HG02970 (cell line): ENCODE results near the gene OMD.
"Not testable (repeated sequence)": the region's sequence is repeated elsewhere in the genome, so short reads cannot be mapped to it uniquely, and the experiment has no call there.

Experiments
- ATAC-seq: cut with Tn5 transposase; IDR thresholded peaks from one replicate; pipeline ENCODE4 v1.9.1; 2021; ENCODE audit warnings: mild to moderate bottlenecking, moderate library complexity, moderate number of reproducible peaks; ENCODE audit not compliant: unreplicated experiment, low FRiP score

The OMD gene

DNA sequence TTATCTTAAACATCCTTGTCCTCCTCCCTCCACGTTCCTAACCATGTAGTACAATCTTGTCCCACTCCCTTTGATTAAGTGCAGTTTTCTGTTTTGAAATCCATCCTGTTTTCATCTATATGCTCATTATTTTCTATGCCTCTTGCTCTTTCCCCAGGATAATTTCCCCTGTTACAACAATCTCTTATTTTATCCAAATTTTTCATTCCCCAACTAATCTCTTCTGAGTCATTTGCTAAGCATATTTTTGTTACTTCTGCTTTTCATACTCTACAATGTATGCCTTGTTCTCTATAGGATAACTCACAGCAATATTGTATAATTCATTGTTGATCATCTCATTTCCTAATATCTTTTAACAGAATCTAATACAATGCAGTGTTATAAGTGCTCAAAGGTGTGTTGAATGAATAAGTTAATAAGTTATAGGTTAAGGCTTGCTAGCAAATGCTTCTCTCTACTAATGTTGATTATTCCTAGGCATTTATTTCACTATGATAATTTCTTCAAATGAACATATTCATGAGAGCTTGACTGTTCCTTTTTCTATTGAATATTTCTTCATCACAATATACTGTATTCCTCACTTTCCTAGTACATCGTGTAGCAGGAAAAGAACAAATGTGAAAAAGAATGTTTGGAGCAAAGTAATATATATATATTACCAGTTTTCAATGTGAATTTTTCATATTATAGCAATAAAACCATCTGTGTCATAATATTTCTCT, 1.5 kb downstream of the OMD start:
- ATAC-seq = no peak

DNA sequence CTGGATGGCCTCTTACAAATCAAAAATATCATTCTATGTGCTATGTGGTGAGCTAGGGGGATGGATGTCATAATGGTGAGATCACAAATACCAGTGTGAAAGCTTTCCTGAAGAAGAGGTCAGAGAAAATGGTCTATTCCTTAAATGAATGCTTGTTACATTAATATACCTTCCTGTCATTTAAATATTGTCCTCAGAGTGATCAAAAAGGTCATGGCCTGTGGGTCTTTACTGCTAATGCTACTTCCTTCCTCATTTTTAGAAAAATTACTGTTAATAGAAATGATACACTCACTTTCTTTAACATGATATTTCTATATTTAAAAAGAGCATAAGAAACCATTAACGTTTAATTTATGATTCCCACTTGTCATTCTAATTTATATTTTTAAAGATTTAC, 9.7 kb downstream of the OMD start:
- no peak for ATAC-seq

DNA sequence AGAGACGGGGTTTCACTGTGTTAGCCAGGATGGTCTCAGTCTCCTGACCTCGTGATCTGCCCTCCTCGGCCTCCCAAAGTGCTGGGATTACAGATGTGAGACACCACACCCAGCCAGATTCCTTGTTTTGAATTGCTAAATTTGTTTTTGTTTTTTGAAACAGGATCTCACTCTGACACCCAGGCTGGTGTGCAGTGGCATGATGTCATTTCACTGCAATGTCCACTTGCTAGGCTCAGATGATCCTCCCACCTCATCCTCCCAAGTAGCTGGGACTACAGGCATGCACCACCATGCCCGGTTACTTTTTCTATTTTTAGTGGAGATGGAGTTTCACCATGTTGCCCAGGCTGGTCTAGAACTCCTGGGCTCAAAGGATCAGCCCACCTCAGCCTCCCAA, 13.1 kb downstream of the OMD start:
- ATAC-seq = not testable (repeated sequence)

DNA sequence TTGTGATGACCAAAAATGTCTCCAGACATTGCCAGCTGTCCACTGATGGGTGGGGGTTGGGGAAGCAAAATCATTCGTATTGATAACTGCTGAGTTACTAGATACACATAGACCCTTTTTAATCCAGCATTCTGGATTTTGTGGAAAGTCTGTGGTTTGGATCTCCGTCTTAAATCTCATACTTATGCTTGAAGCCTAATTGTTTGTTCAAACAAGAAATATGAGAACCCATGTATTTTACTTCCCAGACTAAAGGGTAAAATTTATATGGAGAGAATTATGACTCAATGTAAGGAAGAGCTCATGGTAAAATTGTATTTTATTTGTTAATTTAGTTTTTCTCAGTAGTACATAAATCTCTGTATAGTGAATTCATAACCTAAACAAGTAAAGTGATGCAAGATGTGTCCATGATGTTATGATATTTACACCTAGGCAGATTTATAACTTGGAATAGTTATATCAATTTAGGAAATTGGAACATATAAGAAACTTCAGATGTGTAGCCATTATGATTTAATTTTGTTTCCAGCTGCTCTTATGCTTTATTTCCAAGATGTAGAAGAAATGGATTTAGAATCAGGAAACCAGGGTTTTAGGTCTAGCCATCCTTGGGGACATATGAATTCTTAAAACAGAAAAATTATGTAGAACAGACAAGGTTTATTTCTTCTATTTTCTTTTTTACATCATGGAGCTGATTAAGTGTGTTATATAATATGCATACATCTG, 15.4 kb downstream of the OMD start:
- no peak for ATAC-seq

DNA sequence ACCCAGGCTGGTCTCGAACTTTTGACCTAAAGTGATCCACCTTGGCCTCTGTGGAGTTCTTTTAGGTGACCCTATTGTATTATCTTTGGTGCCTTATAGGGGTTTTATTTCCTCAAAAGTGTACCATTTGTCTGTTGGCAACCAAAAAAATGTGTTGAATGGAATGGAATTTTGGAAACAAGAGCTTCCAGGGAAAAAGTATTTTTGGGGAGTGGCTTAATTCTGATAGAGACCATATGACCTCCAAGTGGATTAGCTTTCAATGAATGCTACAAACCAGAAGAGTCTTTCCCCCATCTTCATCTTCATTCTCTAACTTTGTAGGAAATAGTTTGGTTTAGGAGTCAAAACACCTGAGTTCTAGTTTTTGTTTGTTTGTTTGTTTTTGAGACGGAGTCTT, 16.5 kb downstream of the OMD start:
- ATAC-seq = no peak

DNA sequence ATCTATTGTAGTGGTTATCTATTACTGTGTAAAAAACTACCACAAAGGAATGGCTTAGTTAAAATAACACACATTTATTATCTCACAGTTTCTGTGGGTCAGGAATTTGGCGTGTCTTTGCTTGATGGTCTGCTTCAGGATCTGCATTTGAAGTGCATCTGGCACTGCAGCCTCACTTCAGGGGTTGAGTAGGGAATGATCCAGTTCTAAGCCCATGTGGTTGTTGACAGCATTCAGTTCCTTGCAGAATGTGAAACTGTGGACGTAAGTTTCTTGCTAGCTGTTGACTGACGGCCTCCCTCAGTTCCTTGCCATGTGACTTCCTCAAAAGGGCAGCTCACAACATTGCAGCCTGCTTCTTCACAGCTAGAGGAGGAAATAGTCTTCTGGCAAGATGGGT, 17.8 kb downstream of the OMD start:
- no peak for ATAC-seq

DNA sequence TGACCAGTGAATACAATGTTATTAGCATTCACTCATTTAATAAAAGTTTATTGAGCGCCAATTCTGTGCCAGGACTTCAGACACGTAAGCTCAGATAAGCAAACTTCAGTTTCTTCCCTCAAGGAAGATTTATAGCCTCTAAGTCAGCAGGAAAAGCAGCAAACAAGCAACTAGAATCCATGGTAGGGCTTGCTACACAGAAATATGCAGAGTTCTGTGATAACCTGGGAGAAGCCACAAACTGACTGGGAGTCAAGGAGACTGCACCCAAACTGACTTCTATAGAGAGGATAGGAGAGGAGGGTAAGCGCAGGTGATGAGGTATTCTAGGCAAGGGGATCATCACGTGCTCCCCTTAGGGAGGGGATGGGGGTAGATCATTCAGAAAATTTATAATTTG, 18.5 kb downstream of the OMD start:
- no peak for ATAC-seq

DNA sequence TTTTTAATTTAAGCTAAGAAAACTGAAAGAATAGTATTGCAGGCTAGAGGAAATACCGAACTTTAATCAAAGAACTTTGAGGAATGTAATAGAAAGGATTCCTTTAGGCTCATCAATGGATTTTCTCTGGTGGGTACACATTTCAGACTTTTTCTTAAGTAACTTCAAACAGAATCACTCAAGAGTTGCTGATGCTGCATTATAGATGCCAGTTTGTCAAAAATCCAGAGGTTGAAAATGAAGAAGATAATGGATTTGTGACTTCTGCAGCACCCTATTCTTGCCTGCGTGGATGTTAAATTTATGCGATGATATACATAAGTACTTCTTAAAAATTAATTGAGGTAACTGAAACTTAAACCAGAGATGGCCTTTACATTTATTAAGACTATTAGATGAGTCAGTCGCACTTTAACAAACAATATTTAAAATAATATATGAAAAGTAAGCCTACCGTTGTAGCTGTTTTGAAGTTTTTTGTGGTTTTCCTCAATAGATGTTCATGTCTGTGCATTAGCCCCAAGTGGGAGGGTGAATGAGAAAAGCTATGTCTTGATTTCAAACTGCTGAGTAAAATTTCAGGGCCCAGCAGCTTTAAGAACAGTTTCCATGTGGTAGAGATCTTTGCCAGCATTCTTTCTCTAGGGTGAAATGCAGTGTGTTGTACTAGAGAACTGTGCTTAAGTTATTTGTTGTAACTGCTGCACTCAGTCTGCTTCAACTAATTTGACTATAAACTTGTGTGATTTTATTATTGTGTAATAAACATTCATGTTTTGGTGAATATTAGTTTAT, 20.0 kb downstream of the OMD start, which contains the start of gene OGN:
OGN (minus strand) TSS at position 537 of the 795 bp plus-strand sequence. CDS start 1,171 bp downstream, outside the sequence.
- ATAC-seq = no peak

DNA sequence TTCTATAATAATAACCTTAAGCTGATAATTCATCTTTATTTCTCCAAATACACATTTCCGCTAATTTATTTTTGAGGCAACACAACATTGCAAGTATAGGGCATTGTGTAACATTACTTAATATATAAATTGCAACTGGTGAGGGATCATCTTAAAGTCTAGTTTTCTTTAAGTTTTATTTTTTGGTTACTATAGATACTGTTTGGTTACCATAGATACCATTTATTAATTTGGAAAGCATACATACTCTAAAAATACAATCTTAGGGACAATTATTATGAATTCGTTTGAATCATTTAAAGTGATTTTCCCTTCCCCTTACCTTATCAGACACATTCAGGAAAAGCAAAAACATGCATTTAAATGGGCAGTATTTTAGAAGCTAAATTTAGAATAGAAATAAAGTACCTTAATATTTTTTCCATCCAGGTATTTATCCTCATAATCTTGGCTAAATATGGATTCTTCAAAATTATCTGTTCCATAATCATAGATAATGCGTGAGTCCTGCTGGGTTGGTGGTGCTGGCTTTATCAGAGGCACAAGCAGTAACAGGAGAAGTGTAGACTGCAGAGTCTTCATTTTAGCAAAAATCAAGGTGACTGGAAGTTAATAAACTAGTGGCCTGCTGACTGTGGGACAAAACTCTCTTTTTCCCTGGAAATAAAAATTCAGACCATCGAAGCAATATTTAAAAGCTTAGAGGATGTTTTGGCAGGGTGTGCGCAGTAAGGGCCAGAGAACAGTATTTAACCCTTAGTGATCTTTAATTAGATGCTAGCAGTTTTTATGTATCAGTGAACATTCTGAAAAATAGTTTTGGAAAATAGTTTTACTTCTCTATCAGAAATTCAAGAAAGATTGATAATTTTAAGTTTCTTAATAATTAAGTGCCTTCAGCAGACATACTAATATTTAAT, 21.2 kb downstream of the OMD start:
- no peak for ATAC-seq

DNA sequence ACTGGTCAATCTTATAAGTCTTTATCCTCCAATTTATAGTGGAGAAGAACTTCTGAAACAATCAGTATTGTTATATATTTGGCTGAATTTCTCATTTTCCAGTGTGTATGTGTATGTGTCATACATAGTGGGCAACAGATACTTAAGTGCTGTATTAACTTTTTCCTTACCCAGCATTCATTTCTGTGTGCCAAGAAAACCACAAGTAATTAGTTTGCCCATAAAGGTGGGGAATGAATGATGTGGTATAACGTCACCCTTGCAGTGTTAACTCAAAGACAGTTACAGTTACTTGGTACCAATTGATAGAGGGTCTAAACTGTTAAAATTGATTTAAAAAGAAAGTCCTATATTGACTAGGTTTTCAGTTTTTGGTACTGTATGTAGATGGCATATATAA, 21.9 kb downstream of the OMD start:
- ATAC-seq = no peak

DNA sequence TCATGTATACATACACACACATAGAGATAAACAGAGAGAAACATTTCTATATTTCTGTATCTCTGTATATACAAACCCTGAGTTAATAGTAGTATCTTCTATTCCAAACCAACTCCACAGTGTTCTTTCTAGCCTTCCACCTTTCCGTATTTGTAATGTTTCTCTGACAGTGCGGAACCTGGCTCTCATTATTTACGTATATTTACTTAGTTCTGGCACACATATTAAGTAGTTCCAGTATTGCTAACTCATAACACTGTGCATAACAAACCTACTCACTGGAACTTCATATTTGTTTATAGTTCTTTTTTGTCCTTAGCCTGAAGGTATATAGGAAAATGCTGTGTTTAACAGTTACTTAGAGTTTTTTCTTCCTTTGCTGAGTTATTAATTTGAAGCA, 26.4 kb downstream of the OMD start:
- no peak for ATAC-seq

DNA sequence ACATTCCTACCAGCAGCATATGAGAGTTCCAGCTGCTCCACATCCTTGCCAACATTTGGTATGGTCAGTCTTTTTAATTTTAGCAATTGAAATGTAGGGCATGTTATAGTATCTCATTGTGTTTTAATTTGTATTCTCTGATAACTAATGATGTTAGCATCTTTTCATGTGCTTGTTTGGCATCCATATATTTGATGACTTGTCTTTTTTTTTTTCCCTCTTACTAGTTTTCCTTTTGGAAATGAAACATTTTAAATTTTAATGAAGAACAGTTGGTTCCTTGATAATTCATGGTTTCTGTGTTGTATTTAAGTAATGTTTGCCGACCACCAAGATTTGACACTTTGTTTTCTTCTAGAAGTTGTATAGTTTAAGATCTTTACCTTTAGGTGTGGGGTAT, 28.7 kb downstream of the OMD start:
- ATAC-seq = no peak

DNA sequence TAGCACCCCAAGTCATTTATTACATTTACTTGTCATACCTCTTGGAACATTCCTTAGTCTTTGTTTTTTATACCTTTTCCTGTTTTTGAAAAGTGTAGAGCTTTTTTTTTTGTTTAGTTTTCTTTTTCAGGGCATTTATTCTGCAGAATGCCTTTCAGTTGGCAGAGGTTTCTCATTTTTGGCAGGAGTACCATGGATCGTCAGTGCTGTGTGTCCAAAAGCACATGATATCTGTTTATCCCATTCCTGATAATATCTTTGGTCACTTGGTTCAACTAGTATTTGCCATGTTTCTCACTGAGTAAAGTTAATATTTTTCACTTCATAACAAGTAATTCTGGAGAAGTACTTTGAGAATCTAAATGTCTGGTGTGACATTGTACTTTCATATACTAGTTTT, 30.6 kb downstream of the OMD start:
- no peak for ATAC-seq

DNA sequence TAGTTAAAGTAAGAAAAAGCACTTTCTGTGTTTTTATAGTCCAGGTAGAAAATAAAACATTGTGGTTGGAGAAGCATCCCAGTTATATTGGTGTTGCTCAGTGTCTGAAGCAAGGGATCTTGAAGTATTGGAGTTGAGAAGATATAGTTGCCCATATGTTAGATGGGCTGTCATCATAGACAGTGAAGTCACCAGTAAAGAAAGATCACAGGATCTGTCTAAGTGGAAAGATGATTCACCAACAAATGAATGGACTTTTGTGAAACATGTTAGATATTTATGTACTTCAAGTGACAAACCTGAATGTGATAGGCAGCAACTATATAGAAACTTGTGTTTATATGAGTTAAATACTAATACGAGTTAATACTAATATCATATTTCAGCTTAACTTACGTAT, 31.6 kb downstream of the OMD start:
- no peak for ATAC-seq

DNA sequence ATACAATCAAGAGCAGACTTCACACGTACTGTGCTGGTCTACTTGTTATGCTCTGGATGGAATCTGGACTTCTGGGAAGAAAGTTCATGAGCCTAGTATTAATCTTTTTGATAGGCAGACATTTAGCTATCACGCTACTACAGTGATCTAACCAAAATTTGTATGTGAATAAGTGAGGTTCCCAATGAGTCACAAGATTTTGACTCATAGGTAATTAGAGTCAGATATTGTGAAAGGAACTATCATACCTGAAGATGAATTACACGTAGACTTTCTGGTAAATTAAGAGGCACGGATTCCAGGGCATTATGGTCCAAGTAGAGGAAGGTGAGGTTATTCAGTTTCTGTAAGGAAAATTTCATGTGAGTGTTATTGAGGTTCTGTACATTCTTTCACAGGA, 38.3 kb downstream of the OMD start:
- no peak for ATAC-seq

DNA sequence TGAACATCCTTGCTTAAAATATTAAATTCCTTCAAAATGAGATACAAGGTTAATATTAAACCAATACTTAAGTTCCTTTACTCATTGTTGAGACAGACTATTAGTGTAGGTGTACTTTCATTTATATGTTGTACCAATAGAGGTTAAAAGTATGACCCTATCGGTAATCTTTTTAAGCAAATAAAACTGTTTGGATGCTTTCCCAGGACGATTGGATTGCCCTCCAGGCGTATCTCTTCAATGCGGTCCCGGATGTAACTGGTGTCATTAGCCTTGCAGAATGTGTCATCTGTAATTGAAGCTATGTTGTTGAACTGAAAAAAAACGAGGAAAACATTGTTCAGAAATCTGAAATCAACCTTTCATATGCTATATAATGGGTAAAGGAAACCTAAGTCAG, 38.8 kb downstream of the OMD start:
- no peak for ATAC-seq

DNA sequence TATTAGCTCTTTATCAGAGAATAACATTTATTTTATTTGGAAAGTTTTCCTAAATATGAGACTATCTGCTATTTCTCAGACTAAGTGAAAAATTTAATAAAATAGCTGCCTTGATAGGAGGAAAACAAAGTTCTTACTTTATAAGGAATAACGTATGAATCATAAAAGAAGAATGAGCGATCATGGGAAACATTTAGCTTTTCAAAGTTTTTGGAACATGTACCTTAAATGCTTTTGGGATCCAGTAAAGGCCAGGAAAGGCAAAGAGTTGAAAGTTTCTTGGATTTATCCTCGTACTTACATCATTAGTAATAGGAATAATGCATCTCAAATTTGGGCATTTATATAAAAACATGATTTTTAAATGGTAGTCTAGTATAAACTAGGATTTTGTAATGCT, 39.3 kb downstream of the OMD start:
- no peak for ATAC-seq

DNA sequence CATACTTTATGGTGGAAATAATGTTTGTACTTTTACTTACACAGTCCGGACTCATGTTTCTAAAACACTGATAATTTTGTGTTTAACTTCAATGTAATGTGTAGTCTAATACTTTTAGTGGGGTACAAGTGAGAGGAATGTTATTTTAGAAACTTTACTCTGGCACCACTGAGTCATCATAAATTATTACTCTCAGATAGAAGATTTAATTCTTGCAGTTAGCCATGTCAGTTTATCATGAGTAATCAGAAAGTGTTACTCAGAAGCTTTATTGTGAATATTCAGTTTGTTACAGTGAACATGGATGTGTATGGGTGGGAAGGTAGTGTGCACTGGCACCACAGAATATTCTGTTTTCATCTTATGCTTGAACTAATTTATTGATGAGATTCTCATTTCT, 39.9 kb downstream of the OMD start:
- no peak for ATAC-seq

DNA sequence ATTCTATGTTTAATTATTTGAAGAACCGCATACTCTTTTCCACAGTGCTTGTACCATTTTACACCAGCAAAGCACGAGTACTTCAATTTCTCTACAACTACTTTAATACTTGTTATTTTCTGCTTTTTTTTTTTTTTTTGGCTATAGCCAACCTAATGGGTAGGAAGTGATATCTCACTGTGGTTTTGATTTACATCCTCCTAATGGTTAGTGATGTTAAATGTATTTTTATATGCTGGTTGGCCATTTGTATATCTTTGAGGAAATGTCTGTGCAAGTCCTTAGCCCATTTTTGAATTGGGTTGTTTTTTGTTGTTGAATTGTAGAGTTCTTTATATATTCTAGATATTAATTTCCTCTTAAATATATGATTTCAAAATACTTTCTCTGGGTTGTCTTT, 42.5 kb downstream of the OMD start:
- ATAC-seq = no peak

DNA sequence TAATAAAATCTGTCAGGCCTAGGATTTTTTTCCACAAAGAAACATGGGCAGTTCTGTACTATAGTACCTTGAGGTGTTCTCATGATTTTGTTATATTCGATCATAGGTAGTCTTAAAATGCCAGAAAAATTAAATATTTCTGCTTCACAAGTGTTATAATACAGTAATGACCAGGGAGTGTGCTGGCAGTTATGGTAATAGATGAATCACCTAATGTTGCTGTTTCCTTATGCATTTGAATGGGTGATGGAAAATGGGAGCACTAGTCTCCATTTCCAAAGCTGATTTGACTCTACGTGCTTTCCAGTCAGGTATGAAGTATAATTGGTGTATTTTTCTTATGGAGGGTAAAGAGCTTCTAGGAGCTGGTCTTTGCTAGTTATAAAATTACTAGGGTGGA, 43.7 kb downstream of the OMD start:
- ATAC-seq = no peak
